Activated naive CD4-positive, alpha-beta T cell (primary cell): ENCODE measurements around the gene CNOT6.
A peak's percentile ranks its signal among the peaks of the same experiment; 100 is the strongest.
"Not testable (repeated sequence)": the region's sequence is repeated elsewhere in the genome, so short reads cannot be mapped to it uniquely, and the experiment has no call there.

Experiments
- DNase-seq, 4 experiments: peaks; one replicate each; lab custom pipeline; 2025; lab: John Stamatoyannopoulos, UW

CNOT6 gene

GRCh38 chr5:180470966-180471582, 23.1 kb upstream of the CNOT6 start:
- DNase-seq = peak in 3 of 4 experiments; percentile 22 to 26 (median 23)

- DNase-seq = no peak
These were observed 22.3 kb upstream of the CNOT6 start for GRCh38 chr5:180471866-180472265.

GRCh38 chr5:180472269-180472668, 21.9 kb upstream of the CNOT6 start:
- no peak for DNase-seq

- DNase-seq = not testable (repeated sequence)
These were observed 20.8 kb upstream of the CNOT6 start for GRCh38 chr5:180473386-180473785.

- no peak for DNase-seq
These were observed 19.6 kb upstream of the CNOT6 start for GRCh38 chr5:180474569-180474968.

- DNase-seq = not testable (repeated sequence)
These were observed 18.1 kb upstream of the CNOT6 start for GRCh38 chr5:180475969-180476524.

GRCh38 chr5:180484813-180485212, 9.4 kb upstream of the CNOT6 start:
- DNase-seq = no peak

GRCh38 chr5:180486636-180487149, 7.5 kb upstream of the CNOT6 start:
- no peak for DNase-seq

GRCh38 chr5:180487556-180487955, 6.6 kb upstream of the CNOT6 start:
- DNase-seq = no peak

GRCh38 chr5:180491496-180491895, 2.7 kb upstream of the CNOT6 start:
- DNase-seq = no peak

- DNase-seq = no peak
These were observed 1.8 kb upstream of the CNOT6 start for GRCh38 chr5:180492226-180492903.

GRCh38 chr5:180494510-180495181, 467 bp downstream of the CNOT6 start:
- peak in 2 of 4 experiments; percentile 48 to 51 for DNase-seq

- no peak for DNase-seq
These were observed 1.1 kb downstream of the CNOT6 start for GRCh38 chr5:180495292-180495691.

GRCh38 chr5:180495991-180496741, 2.0 kb downstream of the CNOT6 start:
- no peak for DNase-seq

- DNase-seq = not testable (repeated sequence)
These were observed 2.6 kb downstream of the CNOT6 start for GRCh38 chr5:180496806-180497205.

GRCh38 chr5:180497865-180498264, 3.7 kb downstream of the CNOT6 start:
- DNase-seq = not testable (repeated sequence)

- DNase-seq = no peak
These were observed 4.2 kb downstream of the CNOT6 start for GRCh38 chr5:180498378-180498777.

GRCh38 chr5:180499684-180500083, 5.5 kb downstream of the CNOT6 start:
- no peak for DNase-seq

GRCh38 chr5:180500300-180500699, 6.1 kb downstream of the CNOT6 start:
- DNase-seq = not testable (repeated sequence)

- DNase-seq = no peak
These were observed 13.5 kb downstream of the CNOT6 start for GRCh38 chr5:180507661-180508060.

GRCh38 chr5:180515294-180515693, 21.1 kb downstream of the CNOT6 start:
- DNase-seq = no peak

- not testable (repeated sequence) for DNase-seq
These were observed 21.8 kb downstream of the CNOT6 start for GRCh38 chr5:180515974-180516373.
